Dendritic cell treated with granulocyte-macrophage colony-stimulating factor and Interleukin-4, amounts not matched to agents 40 ng/mL and 50 ng/mL, for 4 days (primary cell): Measurements from ENCODE around the gene ANO1.

Experiments used
- H3K27ac Mint-ChIP-seq: one replicate; pipeline ENCODE4 v1.8.0; 2022; ENCODE audit warnings: mild to moderate bottlenecking, mixed read lengths
- H3K27me3 Mint-ChIP-seq: one replicate; pipeline ENCODE4 v1.8.0; 2022; ENCODE audit warnings: mild to moderate bottlenecking, mixed read lengths
- H3K36me3 Mint-ChIP-seq: one replicate; pipeline ENCODE4 v1.8.0; 2022; ENCODE audit warnings: low read depth, mixed read lengths
- H3K4me1 Mint-ChIP-seq: one replicate; pipeline ENCODE4 v1.8.0; 2022; ENCODE audit warnings: low read depth, mixed read lengths
- H3K4me3 Mint-ChIP-seq: one replicate; pipeline ENCODE4 v1.8.0; 2022; ENCODE audit warnings: mild to moderate bottlenecking, moderate library complexity, mixed read lengths
- H3K9me3 Mint-ChIP-seq: one replicate; pipeline ENCODE4 v1.8.0; 2022; ENCODE audit warnings: mixed read lengths
- intact Hi-C: fragments of 100-400 bp; cut with micrococcal nuclease; formaldehyde crosslinking; loops from one replicate; pipeline ENCODE4 v1.15.0; 2022

Gene ANO1

DNA sequence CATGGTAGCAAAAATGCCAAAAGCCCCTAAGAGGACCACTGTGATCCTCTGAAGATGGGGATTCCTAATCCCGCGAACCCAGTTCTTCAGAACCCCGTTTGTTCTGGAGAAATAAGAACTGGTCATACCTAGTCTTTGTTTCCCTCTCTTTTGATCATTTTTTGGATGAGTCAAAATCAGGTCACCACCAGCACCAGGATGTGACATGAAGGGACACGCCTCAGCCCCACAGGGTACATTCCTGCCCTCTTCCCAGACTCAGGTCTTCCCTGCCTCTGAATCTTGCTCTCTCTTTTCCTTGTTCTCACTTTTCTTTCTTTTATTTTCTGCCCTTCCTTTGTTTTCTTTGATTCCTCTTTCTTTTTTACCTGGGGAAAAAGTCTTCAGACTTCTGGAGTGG lies 14.6 kb upstream of the ANO1 start:
- Mint-ChIP-seq H3K36me3 (no peaks in the 10 kb centered on the region), H3K27ac (no peak overlapping the region), H3K4me1 (no peaks in the 10 kb centered on the region), H3K4me3 (no peak overlapping the region), H3K27me3 (peaks cover 15% of the 10 kb centered on the region), H3K9me3 (no peaks in the 10 kb centered on the region)
- intact Hi-C loops: no loop called here

DNA sequence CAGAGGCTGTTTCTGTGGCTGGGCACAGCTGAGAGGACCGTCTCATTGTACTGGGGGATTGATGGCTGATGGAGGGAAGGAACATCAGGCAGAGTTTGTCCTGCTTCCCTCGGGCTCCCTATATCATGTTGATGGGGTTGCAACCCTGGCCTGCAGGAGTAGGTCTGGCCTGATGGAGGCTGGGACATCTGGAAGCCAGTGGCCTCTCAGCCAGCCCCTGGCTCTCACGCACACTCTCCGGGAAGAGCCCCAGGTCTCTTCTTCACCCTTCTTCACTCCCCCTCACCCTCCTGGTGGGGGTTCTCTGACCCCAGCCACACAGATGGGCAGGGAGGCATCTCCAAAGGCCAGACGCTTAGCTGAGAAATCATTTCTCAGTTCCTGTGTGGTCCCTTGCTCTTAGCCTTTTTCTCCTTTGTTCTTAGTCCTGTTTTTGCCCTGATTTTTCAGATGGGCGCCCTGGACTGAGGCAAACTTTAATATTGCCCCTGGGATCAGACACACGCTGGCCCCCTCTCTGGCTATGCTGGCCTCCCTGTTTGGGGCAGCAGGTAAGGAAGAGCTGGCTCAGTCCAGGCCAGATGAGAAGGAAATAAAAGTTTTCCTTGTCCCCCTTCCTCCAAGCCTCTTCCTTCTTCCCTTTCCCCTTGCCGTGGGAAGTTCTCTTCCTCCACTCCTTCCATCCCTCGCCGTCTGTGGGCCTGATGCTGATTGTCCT lies 13.9 kb upstream of the ANO1 start:
- H3K36me3 Mint-ChIP-seq: no peaks in the 10 kb centered on the region
- no peaks in the 10 kb centered on the region for H3K9me3 Mint-ChIP-seq
- H3K27ac Mint-ChIP-seq: no peak overlapping the region
- H3K4me3 Mint-ChIP-seq: no peak overlapping the region
- H3K27me3 Mint-ChIP-seq: peaks cover 17% of the 10 kb centered on the region
- intact Hi-C loops: no loop called here
- no peaks in the 10 kb centered on the region for H3K4me1 Mint-ChIP-seq

DNA sequence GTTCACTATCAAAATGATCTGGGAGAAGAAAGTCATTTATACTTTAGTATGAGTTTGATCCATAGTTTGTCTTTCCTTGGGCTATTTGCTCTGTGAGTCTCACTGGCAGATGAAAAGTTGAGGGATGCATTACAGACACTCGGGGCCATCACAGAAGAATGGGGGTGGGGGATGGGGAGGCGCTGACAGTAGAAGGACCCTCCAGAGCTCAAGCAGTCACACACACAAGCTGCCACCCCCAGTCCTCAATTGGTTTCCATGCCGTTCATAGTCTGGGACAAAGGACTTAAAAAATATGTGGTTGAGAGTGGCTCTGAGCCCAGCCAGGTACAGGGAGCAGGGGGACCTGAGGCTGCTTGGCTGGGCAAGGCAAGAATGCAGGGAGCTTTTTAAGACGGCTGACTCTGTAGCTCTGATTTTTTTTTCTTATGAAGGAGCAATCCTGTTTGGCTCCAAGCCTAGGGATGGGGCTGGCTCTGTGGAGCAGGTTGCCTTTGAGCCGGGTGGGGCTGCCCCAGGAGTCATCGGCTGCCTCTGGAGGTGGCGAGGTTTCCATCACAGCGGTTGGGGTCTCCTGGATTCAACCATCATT lies 13.3 kb upstream of the ANO1 start:
- H3K4me3 Mint-ChIP-seq: no peak overlapping the region
- H3K4me1 Mint-ChIP-seq: no peaks in the 10 kb centered on the region
- no peaks in the 10 kb centered on the region for H3K9me3 Mint-ChIP-seq
- intact Hi-C loops: no loop called here
- no peaks in the 10 kb centered on the region for H3K36me3 Mint-ChIP-seq
- H3K27me3 Mint-ChIP-seq: peaks cover 18% of the 10 kb centered on the region
- H3K27ac Mint-ChIP-seq: no peak overlapping the region

DNA sequence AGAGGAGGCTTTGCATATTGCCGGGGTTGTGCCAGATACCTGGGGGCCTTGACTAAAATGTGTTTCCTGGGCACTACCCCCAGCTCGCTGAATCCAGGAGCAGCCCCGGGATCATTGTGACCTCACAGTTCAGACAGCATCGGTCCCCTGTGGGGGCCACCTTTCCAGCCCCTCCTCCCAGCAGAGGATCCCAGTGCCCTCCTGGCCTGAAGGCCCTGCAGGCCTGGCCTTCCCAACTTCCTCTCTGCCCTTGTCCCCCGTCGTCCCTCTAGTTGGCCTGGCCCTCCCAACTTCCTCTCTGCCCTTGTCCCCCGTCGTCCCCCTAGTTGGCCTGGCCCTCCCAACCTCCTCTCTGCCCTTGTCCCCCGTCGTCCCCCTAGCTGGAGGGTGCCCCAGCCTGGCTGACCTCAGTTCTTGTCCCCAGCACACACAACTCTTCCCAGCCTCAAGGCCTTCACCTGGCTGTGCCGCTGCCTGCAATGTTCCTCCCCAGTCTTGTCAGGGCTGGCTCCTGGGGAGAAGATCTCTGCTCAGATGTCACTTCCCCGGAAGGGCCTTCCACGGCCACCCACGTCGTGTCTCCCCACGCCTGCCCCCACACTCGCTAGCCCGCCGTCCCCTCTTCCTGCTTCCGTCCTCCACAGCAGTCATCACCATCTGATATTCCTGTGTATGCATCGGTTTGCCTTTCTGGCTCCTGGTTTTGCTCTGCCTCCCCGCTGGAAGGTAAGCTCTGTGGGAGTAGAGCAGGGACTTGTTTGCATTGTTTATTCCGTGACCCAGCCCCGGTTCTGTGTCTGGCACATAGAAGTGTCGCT lies 12.6 kb upstream of the ANO1 start:
- Mint-ChIP-seq H3K4me3 (no peak overlapping the region), H3K27ac (no peak overlapping the region), H3K27me3 (peaks cover 24% of the 10 kb centered on the region), H3K36me3 (no peaks in the 10 kb centered on the region), H3K4me1 (no peaks in the 10 kb centered on the region), H3K9me3 (no peaks in the 10 kb centered on the region)
- intact Hi-C loops: no loop called here

DNA sequence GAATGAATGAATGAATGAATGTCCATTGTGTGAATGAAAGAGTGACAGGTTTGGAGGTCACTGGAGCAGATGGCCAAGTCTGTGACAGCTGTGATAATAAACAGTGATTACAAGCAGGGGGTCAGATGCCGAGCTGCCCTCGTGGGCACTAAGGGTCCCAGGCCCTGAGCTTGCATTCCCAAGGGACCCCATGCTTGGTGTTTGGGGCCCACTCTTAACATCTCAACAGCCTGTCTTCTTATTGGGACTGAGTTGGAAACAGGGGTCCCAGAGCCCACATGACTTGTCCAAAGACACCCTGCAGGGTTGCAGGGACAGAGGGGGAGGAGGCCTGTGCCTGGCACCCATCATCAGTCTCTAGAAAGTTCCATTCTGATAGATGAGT lies 12.0 kb upstream of the ANO1 start:
- no peaks in the 10 kb centered on the region for H3K36me3 Mint-ChIP-seq
- H3K4me3 Mint-ChIP-seq: no peak overlapping the region
- peaks cover 25% of the 10 kb centered on the region for H3K27me3 Mint-ChIP-seq
- H3K4me1 Mint-ChIP-seq: no peaks in the 10 kb centered on the region
- H3K9me3 Mint-ChIP-seq: no peaks in the 10 kb centered on the region
- no peak overlapping the region for H3K27ac Mint-ChIP-seq
- intact Hi-C loops: no loop called here

DNA sequence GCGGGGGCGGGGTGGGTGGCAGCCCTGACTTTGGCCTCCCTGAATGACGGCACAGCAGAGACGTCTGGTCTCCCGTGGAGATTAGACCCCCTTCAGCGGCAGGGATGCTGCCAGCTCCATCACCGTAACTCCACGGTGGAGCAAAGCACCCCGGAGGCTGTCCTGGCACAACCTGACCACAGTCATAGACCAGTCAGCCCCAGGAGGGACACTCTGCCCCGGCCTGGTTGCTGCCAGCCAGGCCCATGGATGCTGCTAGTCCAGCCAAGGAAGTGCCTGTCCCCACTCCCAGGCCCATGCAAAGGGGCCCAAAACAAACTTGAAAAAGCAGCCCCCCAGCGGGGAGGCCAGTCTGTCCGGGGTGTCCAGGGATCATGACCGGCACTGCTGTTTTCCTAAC lies 11.5 kb upstream of the ANO1 start:
- no peaks in the 10 kb centered on the region for H3K4me1 Mint-ChIP-seq
- no peak overlapping the region for H3K4me3 Mint-ChIP-seq
- H3K27ac Mint-ChIP-seq: no peak overlapping the region
- no peaks in the 10 kb centered on the region for H3K36me3 Mint-ChIP-seq
- intact Hi-C loops: no loop called here
- peaks cover 26% of the 10 kb centered on the region for H3K27me3 Mint-ChIP-seq
- no peaks in the 10 kb centered on the region for H3K9me3 Mint-ChIP-seq

DNA sequence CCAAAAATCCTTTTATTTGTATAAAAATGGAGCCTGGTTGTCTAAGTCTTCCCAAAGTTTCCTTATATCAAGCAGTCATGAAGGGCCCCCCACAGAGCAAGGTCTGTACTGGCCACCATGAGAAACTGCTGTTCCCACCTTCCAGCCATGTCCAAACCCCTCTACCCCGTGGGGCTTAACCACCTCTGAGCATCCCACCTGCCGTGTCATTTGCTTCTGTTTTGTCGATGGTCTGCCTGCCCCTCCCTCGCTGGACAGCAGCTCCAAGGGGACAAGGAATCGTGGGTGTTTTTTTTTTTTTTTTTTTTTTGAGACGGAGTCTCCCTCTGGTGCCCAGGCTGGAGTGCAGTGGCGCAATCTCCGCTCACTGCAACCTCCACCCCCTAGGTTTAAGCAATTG lies 11.1 kb upstream of the ANO1 start:
- intact Hi-C loops: no loop called here
- Mint-ChIP-seq H3K27ac (no peak overlapping the region), H3K4me1 (no peaks in the 10 kb centered on the region), H3K27me3 (peaks cover 29% of the 10 kb centered on the region), H3K36me3 (no peaks in the 10 kb centered on the region), H3K9me3 (no peaks in the 10 kb centered on the region), H3K4me3 (no peak overlapping the region)

DNA sequence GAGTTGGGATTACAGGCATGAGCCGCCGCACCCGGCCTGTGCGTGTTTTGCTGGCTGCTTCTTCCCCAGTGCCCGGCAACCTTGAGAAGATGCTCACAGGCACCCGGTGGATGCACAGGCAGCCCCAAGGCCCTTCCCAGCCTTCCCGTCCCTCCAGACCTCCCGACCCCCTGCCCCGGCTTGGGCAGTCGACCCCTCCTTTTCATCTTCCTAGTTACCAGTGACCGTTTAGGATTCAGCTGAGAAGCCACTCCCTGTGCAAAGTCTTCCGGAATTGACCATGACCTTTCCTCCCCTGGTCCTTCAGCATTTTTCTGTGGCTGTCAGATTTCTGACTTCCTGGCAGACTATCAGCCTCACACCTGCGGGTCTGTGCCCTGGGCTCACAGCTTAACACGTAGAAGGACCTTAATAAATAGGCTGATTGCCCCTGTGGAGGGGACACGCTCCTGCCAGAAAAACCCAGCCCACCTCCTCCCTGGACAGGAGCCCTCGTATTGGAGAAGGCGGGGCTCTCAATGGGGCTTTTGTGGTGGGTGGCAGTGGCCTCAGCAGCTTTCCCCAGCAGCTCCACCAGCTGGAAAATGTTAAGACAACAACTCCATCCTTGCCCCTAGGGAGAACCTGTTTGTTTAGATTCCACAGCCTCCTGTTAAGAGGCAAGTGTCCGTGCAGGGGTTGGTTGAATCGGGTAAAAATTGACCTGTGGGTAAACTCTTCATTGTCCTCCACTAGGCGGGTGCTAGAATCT lies 10.4 kb upstream of the ANO1 start:
- H3K27me3 Mint-ChIP-seq: peaks cover 36% of the 10 kb centered on the region
- no peaks in the 10 kb centered on the region for H3K36me3 Mint-ChIP-seq
- H3K27ac Mint-ChIP-seq: no peak overlapping the region
- no peaks in the 10 kb centered on the region for H3K4me1 Mint-ChIP-seq
- no peaks in the 10 kb centered on the region for H3K9me3 Mint-ChIP-seq
- intact Hi-C loops: no loop called here
- no peak overlapping the region for H3K4me3 Mint-ChIP-seq

DNA sequence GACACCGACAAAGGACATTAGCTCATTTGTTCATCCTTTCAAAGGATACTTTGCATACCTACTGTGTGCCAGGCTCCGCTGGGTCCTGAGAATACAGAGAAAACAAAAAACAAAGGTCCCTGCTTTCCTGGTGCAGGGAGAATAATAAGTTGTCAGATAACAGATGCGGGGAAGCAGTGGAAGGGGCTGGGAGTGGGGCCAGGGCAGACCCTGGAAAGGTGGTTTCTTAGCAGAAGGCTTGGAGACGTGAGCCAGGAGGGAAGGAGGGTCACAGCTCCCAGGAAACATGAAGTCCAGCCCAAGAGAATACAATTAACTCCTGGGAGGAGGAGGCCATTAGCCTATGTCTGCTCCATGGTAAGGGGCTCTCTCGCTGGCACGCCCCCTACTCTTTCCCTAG lies 9.8 kb upstream of the ANO1 start:
- intact Hi-C loops: no loop called here
- H3K27ac Mint-ChIP-seq: no peak overlapping the region
- peaks cover 42% of the 10 kb centered on the region for H3K27me3 Mint-ChIP-seq
- H3K4me3 Mint-ChIP-seq: no peak overlapping the region
- no peaks in the 10 kb centered on the region for H3K9me3 Mint-ChIP-seq
- H3K36me3 Mint-ChIP-seq: no peaks in the 10 kb centered on the region
- no peaks in the 10 kb centered on the region for H3K4me1 Mint-ChIP-seq

DNA sequence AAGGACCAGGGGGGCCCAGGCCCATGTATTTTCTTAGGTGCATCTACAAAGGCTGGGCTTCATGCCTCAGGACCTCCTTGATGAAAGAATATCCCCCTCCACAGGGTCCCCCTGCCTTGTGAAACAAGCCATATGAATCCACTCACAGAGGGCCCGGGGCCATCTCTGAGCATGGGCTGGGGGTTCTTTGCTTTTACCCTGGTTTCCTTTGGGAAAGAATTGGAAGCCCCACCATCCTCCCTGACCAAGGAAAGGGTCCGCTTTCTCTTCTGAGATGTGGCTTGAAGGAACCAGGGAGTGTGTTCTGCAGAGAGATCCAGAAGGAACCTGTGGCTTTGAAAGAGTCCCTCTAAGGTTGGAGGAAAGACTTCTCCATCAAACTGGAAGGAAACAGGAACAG lies 9.2 kb upstream of the ANO1 start:
- Mint-ChIP-seq H3K4me1 (no peaks in the 10 kb centered on the region), H3K36me3 (no peaks in the 10 kb centered on the region), H3K27ac (no peak overlapping the region), H3K27me3 (peaks cover 48% of the 10 kb centered on the region), H3K9me3 (no peaks in the 10 kb centered on the region), H3K4me3 (no peak overlapping the region)
- intact Hi-C loops: no loop called here

DNA sequence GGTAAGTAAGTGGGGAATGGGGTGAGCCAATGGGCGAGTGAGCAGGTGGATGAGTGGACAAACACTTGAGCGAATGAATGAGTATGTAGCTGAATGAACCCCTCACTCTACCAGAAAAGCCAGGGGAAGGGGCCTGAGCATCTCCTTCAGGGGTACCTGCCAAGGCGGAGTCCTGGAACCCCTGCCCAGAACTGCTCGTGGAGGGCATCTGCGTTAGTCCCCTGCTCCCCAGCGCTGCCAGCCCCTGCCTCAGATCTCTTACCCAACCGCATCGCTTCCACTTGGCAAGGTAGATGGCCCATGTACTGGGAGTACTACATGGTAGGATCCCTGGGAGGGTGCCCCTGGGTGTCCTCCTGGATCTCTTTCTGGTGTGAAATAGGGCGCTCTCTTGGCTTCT lies 7.4 kb upstream of the ANO1 start:
- intact Hi-C loops: no loop called here
- no peaks in the 10 kb centered on the region for H3K4me1 Mint-ChIP-seq
- no peak overlapping the region for H3K4me3 Mint-ChIP-seq
- peaks cover 63% of the 10 kb centered on the region for H3K27me3 Mint-ChIP-seq
- H3K9me3 Mint-ChIP-seq: no peaks in the 10 kb centered on the region
- H3K27ac Mint-ChIP-seq: no peak overlapping the region
- H3K36me3 Mint-ChIP-seq: no peaks in the 10 kb centered on the region

DNA sequence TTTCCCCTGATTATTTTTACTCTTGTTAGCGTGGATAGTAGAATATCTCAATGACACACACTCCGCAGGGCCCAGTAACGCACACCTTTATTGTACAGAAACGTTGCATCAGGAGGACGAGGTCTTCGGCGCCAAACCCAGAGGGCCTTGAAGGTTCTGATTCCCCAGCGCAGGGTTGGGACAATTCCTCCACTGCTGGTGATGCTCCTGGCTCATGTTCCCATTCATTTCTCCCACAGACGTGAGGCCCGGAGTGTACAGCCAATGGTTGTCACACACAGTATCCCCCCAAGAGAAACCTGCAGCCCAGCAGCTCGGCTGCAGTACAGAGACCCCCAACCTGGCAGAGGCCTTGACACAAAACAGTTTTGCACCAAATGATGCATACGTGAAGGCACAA lies 6.1 kb upstream of the ANO1 start:
- H3K4me3 Mint-ChIP-seq: no peak overlapping the region
- peaks cover 73% of the 10 kb centered on the region for H3K27me3 Mint-ChIP-seq
- no peaks in the 10 kb centered on the region for H3K36me3 Mint-ChIP-seq
- intact Hi-C loops: no loop called here
- no peaks in the 10 kb centered on the region for H3K9me3 Mint-ChIP-seq
- no peaks in the 10 kb centered on the region for H3K4me1 Mint-ChIP-seq
- no peak overlapping the region for H3K27ac Mint-ChIP-seq

DNA sequence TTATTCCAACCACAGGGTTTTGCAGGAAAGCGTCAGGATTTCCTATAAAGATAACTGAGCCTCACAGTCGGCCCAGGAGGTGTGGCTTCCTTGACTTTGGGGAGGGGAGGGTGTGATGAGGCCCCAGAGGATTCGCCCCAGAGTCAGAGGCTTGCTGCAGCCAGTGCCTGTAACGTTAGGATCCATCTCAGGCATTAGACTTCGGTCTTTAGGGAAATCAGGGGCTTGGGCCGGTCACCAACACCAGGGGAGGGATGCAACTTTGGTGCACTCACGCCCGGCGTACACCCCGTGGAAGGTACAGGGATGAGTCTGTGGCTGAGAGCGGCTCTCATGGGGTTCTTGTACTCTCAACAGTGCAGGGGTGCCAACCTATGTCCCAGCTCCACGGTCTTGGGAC lies 5.7 kb upstream of the ANO1 start:
- Mint-ChIP-seq H3K27me3 (peaks cover 76% of the 10 kb centered on the region), H3K9me3 (no peaks in the 10 kb centered on the region), H3K4me3 (no peak overlapping the region), H3K27ac (no peak overlapping the region), H3K4me1 (no peaks in the 10 kb centered on the region), H3K36me3 (no peaks in the 10 kb centered on the region)
- intact Hi-C loops: no loop called here
